GM21447 (cell line): ENCODE results near the gene SELENOO.
"Not testable (repeated sequence)": the region's sequence is repeated elsewhere in the genome, so short reads cannot be mapped to it uniquely, and the experiment has no call there.

Experiments used
- ATAC-seq: cut with Tn5 transposase; IDR thresholded peaks from one replicate; pipeline ENCODE4 v1.9.1; 2021; ENCODE audit not compliant: unreplicated experiment

SELENOO gene

DNA sequence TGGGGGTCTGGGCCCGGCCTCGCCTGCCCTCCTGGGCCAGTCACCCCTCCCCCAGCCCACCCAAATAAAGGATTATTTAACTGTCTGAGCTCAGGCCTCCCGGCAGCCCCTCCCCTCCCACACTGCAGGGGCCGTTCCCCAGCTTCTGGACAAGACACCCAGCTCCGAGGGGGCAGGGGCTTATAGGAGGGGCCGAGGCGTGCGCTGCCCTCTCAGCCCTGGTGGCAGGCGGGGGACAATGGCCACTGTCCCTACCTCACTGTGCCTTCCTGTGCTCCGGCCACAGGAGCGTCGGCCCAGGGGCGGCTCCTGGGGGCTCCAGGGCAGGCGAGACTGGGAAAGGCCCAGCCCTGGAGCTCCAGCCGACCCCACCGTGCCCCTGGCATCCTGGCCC is 2.2 kb upstream of the SELENOO start:
- ATAC-seq, result no peak

DNA sequence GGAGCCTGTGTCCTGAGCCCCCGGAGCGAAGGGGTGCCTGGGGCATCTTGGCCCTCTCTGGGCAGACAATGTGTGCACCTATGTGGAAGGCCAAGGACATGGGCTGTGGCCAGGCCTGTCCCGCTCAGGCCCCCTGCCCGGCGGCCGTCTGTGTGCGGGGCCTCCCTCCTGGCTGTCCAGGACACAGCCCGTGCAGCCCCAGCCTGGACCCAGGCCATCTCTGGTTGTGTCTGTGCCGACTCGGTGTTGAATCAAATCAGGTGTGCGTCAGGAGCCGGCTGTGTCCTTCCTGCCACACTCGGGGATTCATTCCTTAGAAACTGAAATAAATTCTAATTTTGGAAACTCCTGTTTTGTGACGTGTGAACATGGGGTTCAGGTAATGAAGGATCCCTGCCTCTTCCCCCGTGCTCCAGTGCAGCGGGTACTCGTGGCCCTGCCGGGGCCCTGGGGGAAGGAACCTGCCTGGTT is 1.5 kb upstream of the SELENOO start:
- ATAC-seq, result no peak

DNA sequence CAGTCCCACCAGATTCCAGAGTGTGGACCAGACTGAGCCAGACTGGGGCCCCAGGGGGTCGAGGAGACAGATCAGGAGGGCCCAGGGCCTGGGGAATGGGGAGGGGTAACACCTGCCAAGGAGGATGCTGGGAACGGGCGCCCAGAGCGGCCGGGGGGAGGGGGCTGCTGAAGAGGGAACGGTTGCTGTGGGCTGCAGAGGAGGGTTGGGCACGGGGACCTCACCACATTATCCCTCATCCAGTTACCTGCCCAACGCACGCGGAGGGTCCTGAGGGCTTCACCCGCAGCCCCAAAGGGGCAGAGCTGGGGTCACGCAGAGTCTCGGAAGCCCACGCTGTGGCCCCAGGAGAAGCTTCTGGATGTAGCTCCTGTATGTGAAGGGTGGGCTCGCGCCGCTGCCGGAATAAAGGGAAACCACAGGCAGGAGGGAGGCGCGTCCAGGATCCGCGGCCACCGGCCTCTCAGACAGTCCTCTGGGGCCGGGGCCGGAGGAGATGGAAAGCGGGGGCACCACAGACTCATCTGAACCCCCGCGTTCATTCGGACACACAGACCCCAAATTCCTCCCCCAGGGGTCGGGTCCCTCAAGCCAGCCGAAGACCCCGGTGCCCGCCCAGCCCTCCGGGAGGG is 866 bp upstream of the SELENOO start:
- no peak for ATAC-seq

DNA sequence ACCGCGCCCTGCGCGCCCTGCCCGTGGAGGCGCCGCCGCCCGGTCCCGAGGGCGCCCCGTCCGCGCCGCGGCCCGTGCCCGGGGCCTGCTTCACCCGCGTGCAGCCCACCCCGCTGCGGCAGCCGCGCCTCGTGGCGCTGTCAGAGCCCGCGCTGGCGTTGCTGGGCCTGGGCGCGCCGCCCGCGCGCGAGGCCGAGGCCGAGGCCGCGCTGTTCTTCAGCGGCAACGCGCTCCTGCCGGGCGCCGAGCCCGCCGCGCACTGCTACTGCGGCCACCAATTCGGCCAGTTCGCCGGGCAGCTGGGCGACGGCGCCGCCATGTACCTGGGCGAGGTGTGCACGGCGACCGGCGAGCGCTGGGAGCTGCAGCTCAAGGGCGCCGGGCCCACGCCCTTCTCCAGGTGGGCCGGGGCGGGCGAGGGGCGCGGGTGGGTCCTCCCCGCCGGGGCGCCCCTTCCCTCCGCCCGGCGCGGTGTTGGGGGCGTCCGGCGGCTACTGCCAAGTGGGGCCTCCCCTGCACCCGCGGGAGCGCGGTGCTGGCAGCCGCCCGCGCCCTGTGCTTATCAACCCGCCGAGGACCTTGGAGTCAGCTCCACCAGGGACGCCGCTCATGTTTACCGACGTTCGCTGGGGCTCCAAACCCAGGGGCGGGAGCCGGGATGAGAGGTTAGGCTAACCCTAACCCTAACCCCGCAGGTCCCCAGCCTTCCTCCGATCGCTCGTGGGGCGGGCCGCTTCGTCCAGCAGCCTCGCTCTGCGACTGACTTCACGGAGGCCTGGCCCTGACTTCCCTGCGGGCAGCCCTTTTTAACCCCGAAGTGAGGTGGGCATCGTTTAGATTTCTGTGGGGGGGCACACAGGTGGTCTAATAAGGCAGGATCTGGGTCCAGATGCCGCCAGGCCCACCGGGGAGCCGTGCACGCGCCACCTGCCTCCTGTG is 649 bp downstream of the SELENOO start:
- ATAC-seq, result no peak

DNA sequence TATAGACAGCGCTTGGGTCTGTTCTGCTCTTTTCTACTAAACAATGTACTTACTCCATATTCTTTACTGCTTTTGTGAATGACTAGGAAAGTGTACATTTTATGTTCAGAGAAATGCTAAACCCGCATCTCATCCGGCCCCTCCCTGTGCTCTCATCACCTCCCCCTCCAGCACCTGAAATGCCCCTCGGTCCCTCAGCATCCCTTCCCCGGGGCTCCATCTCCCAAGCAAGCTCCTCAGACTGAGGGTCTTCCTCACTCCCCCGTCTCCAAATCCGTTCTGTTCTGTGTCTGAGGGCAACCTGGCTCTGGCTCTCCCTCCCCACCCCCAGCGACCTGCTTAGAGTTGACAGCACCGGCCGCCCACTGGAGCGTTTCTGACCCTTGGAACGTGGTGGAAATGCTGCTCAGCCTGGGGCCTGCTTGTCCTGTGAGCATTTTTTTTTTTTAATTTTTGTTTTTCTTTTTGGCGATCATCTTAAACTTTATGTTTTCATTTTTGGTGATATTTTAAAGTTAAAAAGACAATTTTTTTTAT is 1.4 kb downstream of the SELENOO start:
- no peak for ATAC-seq

DNA sequence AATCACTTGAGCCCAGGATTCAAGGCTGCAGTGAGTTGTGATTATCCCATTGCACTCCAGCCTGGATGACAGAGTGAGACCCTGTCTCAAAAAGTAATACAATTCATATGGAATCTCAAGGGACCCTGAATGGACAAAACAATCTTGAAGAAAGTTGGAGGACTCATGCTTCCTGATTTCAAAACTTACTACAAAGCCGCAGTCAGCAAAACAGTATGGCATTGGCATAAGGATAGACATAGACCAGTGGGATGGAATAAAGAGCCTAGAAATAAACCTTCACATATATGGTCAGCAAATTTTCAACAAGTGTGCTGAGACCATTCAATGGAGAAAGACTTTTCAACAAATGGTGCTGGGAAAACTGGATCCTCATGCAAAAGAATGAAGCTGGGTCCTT is 2.5 kb downstream of the SELENOO start:
- ATAC-seq, result no peak

DNA sequence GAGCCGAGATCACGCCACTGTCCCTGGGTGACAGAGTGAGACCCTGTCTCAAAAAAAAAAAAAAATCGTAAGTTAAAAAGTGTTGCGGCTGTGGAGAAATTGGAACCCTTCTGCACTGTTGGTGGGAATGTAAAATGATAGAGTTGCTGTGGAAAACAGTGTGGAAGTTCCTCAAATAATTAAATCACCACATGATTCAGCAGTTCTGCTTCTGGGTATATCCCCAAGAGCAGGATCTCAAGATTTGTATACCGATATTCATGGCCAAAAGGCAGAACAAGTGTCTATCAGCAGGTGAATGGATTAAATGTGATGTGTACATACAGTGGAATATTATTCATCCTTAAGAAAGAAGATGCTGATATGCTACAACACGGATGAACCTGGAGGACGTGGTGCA is 3.8 kb downstream of the SELENOO start:
- no peak for ATAC-seq

DNA sequence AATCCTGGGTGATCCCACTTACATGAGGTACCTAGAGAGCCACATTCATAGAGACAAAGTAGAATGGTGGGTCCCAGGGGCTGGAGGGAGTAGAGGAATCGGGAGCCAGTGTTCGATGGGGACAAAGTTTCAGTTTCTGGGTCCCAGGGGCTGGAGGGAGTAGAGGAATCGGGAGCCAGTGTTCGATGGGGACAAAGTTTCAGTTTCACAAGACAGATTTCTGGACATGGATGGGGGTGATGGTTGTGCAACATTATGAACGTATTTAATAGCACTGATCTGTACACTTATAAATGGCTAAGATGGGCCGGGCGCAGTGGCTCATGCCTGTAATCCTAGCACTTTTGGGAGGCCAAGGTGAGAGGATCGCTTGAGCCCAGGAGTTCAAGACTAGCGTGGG is 4.2 kb downstream of the SELENOO start:
- ATAC-seq, result not testable (repeated sequence)

DNA sequence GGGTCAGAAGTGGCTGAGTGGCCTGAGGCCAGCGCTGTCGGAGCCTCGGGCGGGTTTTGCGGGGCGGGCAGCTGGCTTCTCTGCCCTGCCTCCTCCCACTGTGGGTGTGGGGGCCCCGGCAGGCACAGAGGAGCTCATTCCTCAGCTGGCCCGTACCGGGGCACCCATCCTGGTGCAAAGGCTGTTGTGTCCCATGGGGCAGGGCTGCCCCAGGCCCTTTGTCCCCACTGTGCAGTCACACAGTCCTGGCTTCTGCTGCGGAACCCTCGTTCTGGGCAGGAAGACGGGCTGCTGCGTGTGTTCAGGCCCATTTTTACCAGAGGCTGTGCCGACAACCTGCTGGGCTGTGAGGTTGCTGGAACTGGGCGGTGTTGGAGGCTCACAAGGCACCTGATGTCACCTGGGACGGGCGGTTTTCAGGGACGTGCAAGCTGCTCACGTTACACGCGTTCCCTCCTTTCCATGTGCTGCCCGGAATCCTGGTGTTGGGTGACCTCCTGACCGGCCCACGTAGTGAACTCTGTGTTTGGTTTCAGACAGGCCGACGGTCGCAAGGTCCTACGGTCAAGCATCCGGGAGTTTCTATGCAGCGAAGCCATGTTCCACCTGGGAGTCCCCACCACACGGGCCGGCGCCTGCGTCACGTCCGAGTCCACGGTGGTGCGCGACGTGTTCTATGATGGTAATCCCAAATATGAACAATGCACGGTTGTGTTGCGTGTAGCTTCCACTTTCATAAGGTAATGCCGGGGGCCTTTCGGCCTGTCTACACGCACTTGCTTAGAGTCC is 5.2 kb downstream of the SELENOO start:
- ATAC-seq, result no peak

DNA sequence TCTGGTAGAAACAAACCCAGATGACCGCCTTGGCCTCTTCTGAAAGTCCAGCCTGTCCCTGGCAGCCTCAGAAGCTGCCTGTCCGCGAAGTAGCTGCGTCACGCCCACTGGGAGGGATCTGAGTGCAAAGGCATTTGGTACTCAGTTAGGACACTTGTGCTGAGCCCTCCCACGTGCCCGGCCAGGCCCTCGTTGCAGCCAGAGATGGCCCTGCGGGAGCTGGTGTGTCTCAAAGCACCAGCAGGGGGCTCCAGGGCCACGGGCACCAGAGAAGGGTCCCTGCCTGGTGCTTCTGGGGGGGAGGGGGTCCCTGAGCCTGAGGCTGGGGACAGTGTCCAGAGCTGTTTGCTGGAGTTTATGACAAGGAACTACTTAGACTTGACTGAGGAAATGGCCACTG is 5.8 kb downstream of the SELENOO start:
- no peak for ATAC-seq

DNA sequence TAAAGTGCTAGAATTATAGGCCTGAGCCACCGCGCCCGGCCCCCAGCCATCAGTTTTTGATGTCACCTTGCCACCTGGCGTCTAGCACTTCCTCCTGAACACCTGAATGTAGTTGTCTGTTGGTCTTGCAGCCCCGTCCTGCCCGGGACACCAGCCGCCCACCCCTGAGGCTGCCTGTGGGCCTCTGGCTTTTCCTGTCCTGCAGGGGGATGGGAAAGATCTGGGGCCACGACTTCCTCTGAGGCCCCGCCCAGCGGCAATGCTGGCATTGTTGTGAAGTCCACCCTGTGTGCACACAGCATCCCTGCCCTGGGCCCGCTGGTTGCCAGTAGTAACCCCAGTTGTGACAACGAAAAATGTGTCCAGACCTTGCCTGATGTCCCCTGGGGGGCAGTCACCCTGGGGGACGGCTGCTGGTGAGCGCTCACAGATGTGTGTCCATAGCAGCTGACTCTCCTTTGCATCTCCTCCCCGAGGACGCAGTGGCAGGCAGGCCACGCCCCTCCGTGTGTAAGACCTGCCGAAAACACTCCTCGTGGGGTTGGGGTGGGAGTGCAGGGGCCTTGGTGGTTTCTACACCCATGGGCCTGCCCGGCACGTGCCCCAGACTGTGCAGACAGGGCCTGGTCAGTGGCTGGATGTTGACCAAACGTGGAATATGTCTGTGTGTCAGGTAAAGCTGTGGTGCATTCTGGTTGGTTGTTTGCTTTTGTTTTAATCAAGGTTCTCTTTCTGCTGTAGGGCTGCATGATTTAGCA is 6.8 kb downstream of the SELENOO start:
- no peak for ATAC-seq

DNA sequence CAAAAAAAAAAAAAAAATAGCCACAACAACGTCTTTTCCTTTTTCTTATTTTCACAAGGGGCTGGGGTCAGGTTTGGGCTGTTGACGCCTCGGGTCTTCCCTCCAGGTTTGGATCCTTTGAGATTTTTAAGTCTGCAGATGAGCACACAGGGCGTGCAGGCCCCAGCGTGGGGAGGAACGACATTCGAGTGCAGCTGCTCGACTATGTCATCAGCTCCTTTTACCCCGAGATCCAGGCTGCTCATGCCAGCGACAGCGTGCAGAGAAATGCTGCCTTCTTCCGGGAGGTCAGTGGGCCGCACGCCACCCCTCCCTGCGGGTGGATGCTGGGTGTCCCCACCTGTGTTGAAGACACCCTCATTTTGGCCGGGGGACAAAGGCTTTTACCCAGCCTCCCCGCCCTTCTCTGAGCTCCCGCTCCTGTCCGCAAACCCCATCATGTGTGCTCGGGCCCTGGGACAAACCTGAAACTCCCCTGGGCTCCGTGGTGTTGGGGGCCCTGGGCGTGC is 7.7 kb downstream of the SELENOO start:
- ATAC-seq, result no peak

DNA sequence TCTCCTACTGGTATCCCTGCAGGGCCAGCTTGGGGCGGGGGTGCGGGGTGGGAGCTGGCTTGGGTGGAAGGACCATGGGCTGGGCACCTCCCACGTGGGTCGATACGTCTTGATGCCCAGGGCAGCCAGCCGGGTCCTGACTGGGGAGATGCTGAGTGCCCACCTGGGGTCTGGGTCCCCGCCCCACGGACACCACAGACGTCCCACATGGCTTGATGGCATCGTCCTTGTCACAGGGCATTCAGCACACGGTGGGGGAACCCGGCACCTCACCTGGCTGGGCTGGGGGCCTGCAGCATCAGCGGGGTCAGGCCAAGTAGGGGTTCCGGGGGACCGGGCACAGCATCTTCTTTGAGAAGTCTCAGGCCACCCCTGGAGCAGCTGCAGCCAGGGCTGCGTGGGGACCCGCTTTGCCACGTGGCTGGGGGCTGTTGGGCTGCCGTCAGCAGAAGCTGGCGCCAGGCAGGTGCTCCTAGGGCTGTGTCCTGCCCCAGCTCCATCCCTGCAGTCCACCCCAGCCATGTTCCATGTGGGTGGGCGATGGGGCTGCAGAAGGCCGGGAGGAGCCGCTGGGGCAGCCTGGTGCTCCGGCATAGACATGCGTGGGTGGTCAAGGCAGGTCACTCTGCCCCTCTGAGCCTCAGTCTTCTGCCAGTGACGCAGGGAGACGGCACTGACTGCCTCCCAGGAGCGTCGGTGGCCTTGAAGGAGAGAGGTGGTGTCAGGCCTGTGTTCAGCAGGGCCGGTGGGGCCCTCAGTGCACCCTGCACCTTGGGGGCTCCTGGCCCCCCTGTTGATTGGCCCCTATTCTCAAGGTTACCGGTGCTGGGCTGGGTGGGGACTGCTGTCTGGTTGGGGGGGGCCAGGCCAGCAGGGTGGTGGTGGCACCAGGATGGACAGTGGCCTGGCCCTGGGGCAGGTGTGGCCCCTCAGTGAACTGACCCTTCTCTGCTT is 8.4 kb downstream of the SELENOO start:
- no peak for ATAC-seq

DNA sequence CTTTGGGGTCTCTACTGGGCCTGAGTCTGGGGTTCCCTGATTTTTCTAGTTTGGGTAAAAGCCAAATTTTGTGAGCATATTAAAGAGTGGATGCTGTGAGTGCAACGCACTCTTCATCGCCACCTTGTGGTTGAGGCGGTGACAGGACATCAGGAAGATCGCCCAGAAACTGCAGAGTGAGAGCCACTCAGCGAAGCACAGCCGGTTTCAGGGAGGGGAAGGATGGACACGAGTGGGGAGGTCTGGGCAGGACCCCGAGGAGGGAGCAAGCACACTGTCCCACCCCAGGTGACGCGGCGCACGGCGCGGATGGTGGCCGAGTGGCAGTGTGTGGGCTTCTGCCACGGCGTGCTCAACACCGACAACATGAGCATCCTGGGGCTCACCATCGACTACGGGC is 9.1 kb downstream of the SELENOO start:
- ATAC-seq, result no peak

DNA sequence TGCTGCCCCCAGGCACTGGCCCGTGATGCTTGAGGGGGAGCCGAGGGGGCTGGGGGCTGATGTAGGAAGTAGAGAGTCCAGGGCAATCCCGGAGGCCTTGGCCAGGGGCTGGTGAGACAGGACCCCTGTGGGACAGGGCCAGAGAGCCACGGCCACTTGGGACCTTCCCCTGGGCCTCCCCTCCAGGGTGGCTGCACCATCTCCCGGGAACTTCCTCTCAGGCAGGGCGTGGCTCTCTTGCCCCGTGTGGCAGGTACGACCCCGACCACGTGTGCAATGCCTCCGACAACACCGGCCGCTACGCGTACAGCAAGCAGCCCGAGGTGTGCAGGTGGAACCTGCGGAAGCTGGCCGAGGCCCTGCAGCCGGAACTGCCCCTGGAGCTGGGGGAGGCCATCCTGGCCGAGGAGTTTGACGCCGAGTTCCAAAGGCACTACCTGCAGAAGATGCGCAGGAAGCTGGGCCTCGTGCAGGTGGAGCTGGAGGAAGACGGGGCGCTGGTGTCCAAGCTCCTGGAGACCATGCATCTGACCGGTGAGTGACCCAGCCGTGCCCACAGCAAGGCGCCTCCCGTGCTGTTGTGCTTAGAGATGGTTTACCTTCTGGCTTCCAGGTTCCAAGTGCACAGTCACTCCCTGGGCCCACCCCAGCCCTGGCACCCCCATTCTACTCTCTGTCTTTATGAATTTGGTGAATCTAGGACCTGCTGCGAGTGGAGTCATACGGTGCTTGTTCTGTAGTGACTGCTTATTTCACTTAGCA is 9.7 kb downstream of the SELENOO start:
- ATAC-seq, result no peak

DNA sequence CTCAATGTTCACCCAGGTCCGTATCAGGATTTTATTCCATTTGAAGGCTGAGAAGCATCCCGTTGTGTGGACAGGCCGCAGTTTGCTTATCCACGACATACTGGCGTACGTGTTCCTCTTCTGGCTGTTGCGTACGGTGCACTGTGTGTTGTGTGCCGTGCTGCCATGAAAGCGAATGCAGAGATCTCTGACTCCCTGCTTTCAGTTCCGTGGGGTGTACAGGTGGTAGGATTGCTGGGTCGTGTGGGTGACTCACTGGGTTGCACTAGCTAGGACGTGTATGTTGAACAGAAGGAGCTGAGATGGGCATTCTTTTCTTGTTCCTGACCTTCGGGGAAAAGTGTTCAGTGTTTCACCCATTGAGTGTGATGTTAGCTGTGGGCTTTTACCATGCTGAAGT is 10.3 kb downstream of the SELENOO start:
- ATAC-seq, result no peak

DNA sequence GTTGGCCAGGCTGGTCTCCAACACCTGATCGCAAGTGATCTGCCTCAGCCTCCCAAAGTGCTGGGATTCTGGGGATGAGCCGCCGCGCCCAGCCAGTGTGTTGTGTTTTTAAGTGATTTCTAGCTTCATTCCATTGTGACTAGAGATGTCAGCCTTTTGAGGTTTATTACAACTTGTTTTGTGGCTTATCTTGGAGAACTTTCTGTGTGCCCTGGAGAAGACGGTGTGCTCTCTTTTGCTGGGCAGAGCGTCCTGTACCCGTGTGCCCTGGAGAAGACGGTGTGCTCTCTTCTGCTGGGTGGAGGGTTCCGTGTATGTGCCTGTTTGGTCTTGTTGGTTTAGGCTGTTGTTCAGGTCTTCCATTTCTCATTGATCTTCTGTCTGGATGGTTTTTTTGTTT is 12.5 kb downstream of the SELENOO start:
- no peak for ATAC-seq

DNA sequence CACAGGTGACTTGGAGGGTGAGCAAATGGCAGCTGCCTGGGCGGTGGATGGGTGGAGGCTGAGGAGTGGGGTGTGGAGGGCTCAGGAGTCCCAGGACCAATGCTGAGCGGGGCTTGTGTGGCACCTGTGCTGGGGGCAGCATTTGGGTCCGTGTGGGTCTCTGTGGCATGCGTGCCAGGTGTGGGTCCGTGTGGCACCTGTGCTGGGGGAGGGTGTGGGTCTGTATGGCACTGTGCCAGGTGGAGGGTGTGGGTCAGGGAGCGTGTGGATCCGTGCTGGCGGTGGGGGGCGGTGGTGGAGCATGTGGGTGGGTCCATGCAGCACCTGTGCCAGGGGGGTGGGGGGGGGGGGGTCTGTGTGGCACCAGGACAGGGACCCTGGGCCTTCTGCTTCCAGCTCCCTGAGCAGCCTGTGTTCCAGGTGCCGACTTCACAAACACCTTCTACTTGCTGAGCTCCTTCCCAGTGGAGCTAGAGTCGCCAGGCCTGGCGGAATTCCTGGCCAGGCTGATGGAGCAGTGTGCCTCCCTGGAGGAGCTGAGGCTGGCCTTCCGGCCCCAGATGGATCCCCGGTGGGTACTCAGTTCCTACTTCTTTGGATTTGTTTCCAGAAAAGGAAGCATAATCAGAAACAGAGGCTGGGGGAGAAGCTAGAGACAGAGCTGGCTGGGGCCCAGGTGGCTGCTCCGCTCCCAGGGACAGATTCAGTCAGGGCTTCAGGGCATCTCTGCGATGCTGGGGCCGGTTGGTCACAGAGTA is 14.7 kb downstream of the SELENOO start:
- ATAC-seq, result no peak
